ENCODE measurements around the gene ZNF644. TPM values are rescaled to one million over a fixed set of nuclear protein-coding genes. Genes with fewer than 3 reads are reported as not detected.
A peak's percentile ranks its signal among the peaks of the same experiment; 100 is the strongest.
"Not testable (repeated sequence)": the region's sequence is repeated elsewhere in the genome, so short reads cannot be mapped to it uniquely, and the experiment has no call there.

Gene ZNF644
- 100 to 1,000 TPM in 2 of 5 experiments, 10 to 100 TPM in 3; 63.5 to 117 (median 85.2) TPM for total RNA-seq
- polyA plus RNA-seq = 10 to 100 TPM; 53.9 to 78.5 TPM
- 211 reads per million, percentile 93 among the genes with 10 or more reads in this experiment for total RNA-seq

DNA sequence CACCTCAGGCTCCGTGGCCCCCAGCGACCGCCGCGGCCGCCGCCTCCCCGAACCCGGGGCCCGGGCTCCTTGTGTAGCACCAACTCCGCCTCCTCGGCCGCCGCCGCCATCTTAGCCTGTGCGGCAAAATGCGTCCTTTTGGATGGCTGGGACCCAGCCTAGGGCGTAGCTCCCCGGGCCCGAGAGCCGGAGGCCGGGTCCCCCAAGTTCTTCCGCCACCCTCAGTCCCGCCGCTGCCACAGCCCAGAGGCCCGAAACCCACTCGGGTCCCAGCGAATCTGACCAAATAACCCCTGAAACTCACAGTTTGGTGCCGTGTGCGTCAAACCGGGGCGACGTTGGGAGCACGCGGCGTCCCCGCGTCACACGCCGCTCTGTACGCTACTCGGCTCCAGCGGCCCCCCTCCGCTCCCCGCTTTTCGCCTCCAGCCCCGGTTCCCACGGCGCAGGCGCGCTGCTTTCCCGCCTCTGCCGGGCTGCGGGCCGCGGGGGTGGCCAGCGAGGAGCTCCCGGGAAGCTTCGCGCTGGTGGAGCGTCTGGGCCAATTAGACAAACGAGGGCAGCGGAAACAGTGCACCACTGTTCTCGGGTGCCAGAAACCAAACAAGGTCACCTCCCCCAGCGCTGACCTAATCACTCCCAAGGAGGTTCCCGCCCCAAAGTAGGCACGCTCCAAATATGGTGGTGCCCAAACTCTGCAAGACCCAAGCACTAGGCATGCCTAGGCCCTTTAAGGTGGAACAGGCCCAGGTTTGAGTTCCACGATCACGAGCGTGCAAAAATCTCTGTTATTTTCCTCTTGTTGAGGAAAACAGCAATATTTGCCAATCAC, at the start of gene ZNF644:
ZNF644 (minus strand) TSS at position 350 of the 832 bp plus-strand sequence. CDS start 39,682 bp downstream, outside the sequence.
- peak; percentile 81 to 95 (median 93) for DNase-seq
- Histone ChIP-seq H3K9me3 (ENCODE audit: control insufficient read depth in 2 of 3, low read length in 3 of 3) (no peaks in the 10 kb centered on the region), H3K4me1 (ENCODE audit: control insufficient read depth in 2 of 2, insufficient read depth in 2 of 2, low read length in 2 of 2) (peaks cover 37 to 45% of the 10 kb centered on the region in 2 donors), H3K27me3 (ENCODE audit: control insufficient read depth in 2 of 2, insufficient read depth in 2 of 2, low read length in 2 of 2) (no peaks in the 10 kb centered on the region), H3K36me3 (ENCODE audit: control insufficient read depth in 2 of 3, insufficient read depth in 3 of 3, low read length in 3 of 3) (peaks cover 0 to 5% (median 0%) of the 10 kb centered on the region in 3 experiments), H3K27ac (ENCODE audit: low read depth, low read length) (peak within 1 kb of the TSS; percentile 99), H3K4me3 (ENCODE audit: low read length) (peak within 1 kb of the TSS; percentile 62)
- intact Hi-C loops (cut with micrococcal nuclease) = loop anchor here (1.0 to 10.0 kb wide), 13 partner anchors 171 to 1940 kb away; partner anchors contain the start of genes BTBD8 (in 1 of the 2), DIPK1A (in 1 of the 2), GFI1 (in 1 of the 2) and RPL5 (in 1 of the 2)
- Mint-ChIP-seq H3K4me1 (peaks cover 37 to 83% (median 68%) of the 10 kb centered on the region in 7 donors), H3K9me3 (peaks cover 0 to 2% (median 0%) of the 10 kb centered on the region in 11 donors), H3K27ac (peak within 1 kb of the TSS; percentile 95 to 100 (median 98)), H3K27me3 (peaks cover 0 to 2% (median 0%) of the 10 kb centered on the region in 5 donors), H3K4me3 (peak within 1 kb of the TSS; percentile 90 to 97 (median 96)), H3K36me3 (peaks cover 0 to 8% (median 0%) of the 10 kb centered on the region in 5 donors)
- POLR2A ChIA-PET = interaction anchor here (1.0 kb wide), 1 partner anchor 29 kb away, joined by 3 read pairs; no protein-coding TSS in a partner anchor
- ATAC-seq = peak; percentile 91
- CTCF ChIA-PET = interaction anchor here (0.6 kb wide), 1 partner anchor 411 kb away, joined by 3 read pairs; no protein-coding TSS in a partner anchor

DNA sequence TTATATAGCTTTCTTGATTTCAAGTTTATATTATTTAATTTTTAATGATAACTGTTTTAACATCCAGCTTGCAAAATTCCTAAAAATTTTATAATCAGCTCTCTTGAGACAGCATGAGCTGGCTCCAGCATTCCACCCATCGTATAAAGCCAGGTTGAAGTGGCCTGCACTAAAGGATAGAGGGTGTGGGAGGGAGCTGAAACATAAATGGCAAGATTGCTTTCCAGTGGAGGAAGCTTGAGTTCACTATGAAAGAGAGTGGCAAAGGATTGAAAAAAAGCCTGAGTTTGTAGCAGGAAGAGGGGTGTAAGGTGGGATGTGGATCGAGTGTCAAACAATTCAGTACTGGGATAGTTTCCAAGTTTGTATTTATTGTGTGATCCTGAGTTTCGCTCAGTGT, 48.5 kb upstream of the ZNF644 start:
- H3K9me3 Mint-ChIP-seq = peaks cover 0 to 5% (median 0%) of the 10 kb centered on the region in 11 donors
- Histone ChIP-seq H3K27ac (ENCODE audit: low read depth, low read length) (no peak overlapping the region), H3K4me3 (ENCODE audit: low read length) (no peak overlapping the region), H3K4me1 (ENCODE audit: control insufficient read depth in 2 of 2, insufficient read depth in 2 of 2, low read length in 2 of 2) (no peaks in the 10 kb centered on the region), H3K27me3 (ENCODE audit: control insufficient read depth in 2 of 2, insufficient read depth in 2 of 2, low read length in 2 of 2) (no peaks in the 10 kb centered on the region), H3K36me3 (ENCODE audit: control insufficient read depth in 2 of 3, insufficient read depth in 3 of 3, low read length in 3 of 3) (no peaks in the 10 kb centered on the region), H3K9me3 (ENCODE audit: control insufficient read depth in 2 of 3, low read length in 3 of 3) (no peaks in the 10 kb centered on the region)
- H3K4me3 Mint-ChIP-seq = no peak overlapping the region
- no peak overlapping the region for H3K27ac Mint-ChIP-seq
- no peaks in the 10 kb centered on the region for H3K36me3 Mint-ChIP-seq
- H3K27me3 Mint-ChIP-seq = peaks cover 0 to 33% (median 13%) of the 10 kb centered on the region in 5 donors
- ChIA-PET CTCF (no interaction called here), POLR2A (no interaction called here)
- intact Hi-C loops (cut with micrococcal nuclease) = no loop called here
- ATAC-seq (no peak), DNase-seq (no peak)
- peaks cover 0 to 3% (median 0%) of the 10 kb centered on the region in 7 donors for H3K4me1 Mint-ChIP-seq

DNA sequence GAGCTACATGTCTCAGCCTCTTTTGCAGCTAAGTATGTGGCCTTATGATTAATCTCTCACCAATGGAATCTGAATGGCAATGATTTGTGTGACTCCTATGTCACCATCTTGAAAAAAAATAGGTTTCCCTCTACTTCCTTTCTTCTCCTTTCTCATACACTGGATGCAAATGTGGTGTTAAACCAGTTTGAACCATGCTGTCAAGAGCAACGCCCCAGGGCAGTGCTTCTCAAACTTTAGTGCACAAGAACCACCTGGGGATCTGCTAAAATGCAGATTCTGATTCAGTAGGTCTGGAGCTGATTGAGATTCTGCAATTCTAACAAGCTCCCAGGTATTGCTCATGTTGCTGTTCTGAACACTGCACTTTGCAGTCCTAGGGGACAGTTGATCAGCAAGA, 44.7 kb upstream of the ZNF644 start:
- no peak overlapping the region for H3K4me3 Mint-ChIP-seq
- H3K4me1 Mint-ChIP-seq = no peaks in the 10 kb centered on the region
- ATAC-seq (no peak), DNase-seq (no peak)
- Histone ChIP-seq H3K27ac (ENCODE audit: low read depth, low read length) (no peak overlapping the region), H3K36me3 (ENCODE audit: control insufficient read depth in 2 of 3, insufficient read depth in 3 of 3, low read length in 3 of 3) (no peaks in the 10 kb centered on the region), H3K27me3 (ENCODE audit: control insufficient read depth in 2 of 2, insufficient read depth in 2 of 2, low read length in 2 of 2) (no peaks in the 10 kb centered on the region), H3K9me3 (ENCODE audit: control insufficient read depth in 2 of 3, low read length in 3 of 3) (no peaks in the 10 kb centered on the region), H3K4me3 (ENCODE audit: low read length) (no peak overlapping the region), H3K4me1 (ENCODE audit: control insufficient read depth in 2 of 2, insufficient read depth in 2 of 2, low read length in 2 of 2) (no peaks in the 10 kb centered on the region)
- POLR2A ChIA-PET = no interaction called here
- CTCF ChIA-PET = no interaction called here
- peaks cover 0 to 5% (median 0%) of the 10 kb centered on the region in 11 donors for H3K9me3 Mint-ChIP-seq
- intact Hi-C loops (cut with micrococcal nuclease) = no loop called here
- H3K36me3 Mint-ChIP-seq = peaks cover 0 to 4% (median 0%) of the 10 kb centered on the region in 5 donors
- H3K27ac Mint-ChIP-seq = no peak overlapping the region
- peaks cover 0 to 25% (median 11%) of the 10 kb centered on the region in 5 donors for H3K27me3 Mint-ChIP-seq

DNA sequence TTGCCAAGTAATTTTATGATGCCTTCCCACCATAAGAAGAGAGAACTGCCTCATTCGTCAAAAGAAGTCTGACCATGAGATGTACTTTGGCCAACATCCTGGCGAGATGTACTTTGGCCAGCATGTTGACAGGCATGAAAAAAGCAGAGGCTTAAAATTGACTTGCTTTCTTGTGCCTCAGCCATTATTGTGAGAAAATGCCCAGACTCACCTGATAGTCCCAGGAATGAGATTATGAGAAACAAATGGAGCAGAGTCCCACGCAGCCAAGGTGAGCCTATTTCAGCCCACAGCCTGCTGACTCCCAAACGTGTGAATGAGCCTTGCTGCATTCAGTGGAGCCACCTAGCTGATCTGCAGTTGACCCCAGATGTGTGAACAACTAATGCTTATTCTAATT, 43.5 kb upstream of the ZNF644 start:
- no peaks in the 10 kb centered on the region for H3K4me1 Mint-ChIP-seq
- no peak overlapping the region for H3K27ac Mint-ChIP-seq
- ATAC-seq (no peak), DNase-seq (no peak)
- ChIA-PET CTCF (no interaction called here), POLR2A (no interaction called here)
- peaks cover 0 to 17% (median 13%) of the 10 kb centered on the region in 5 donors for H3K27me3 Mint-ChIP-seq
- Histone ChIP-seq H3K27ac (ENCODE audit: low read depth, low read length) (no peak overlapping the region), H3K9me3 (ENCODE audit: control insufficient read depth in 2 of 3, low read length in 3 of 3) (no peaks in the 10 kb centered on the region), H3K4me3 (ENCODE audit: low read length) (no peak overlapping the region), H3K27me3 (ENCODE audit: control insufficient read depth in 2 of 2, insufficient read depth in 2 of 2, low read length in 2 of 2) (no peaks in the 10 kb centered on the region), H3K4me1 (ENCODE audit: control insufficient read depth in 2 of 2, insufficient read depth in 2 of 2, low read length in 2 of 2) (no peaks in the 10 kb centered on the region), H3K36me3 (ENCODE audit: control insufficient read depth in 2 of 3, insufficient read depth in 3 of 3, low read length in 3 of 3) (no peaks in the 10 kb centered on the region)
- H3K9me3 Mint-ChIP-seq = peaks cover 0 to 5% (median under 1%) of the 10 kb centered on the region in 11 donors
- intact Hi-C loops (cut with micrococcal nuclease) = no loop called here
- no peak overlapping the region for H3K4me3 Mint-ChIP-seq
- peaks cover 0 to 4% (median 0%) of the 10 kb centered on the region in 5 donors for H3K36me3 Mint-ChIP-seq

DNA sequence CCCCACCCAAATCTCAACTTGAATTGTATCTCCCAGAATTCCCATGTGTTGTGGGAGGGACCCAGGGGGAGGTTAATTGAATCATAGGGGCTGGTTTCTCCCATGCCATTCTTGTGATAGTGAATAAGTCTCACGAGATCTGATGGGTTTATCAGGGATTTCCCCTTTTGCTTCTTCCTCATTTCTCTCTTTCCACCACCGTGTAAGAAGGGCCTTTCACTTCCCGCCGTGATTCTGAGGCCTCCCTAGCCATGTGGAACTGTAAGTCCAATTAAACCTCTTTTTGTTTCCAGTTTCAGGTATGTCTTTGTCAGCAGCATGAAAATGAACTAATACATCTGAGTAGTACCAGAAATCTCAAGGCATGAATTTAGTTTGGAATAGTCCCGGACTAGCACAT, 41.6 kb upstream of the ZNF644 start:
- POLR2A ChIA-PET; H3K36me3 Mint-ChIP-seq; H3K9me3 Mint-ChIP-seq; H3K27ac Mint-ChIP-seq; H3K4me3 ChIP-seq (ENCODE audit: low read length); H3K4me1 ChIP-seq (ENCODE audit: control insufficient read depth in 2 of 2, insufficient read depth in 2 of 2, low read length in 2 of 2); H3K4me1 Mint-ChIP-seq; H3K27me3 ChIP-seq (ENCODE audit: control insufficient read depth in 2 of 2, insufficient read depth in 2 of 2, low read length in 2 of 2); ATAC-seq; H3K27ac ChIP-seq (ENCODE audit: low read depth, low read length); H3K9me3 ChIP-seq (ENCODE audit: control insufficient read depth in 2 of 3, low read length in 3 of 3); DNase-seq; CTCF ChIA-PET; intact Hi-C loops (cut with micrococcal nuclease); H3K36me3 ChIP-seq (ENCODE audit: control insufficient read depth in 2 of 3, insufficient read depth in 3 of 3, low read length in 3 of 3); H3K4me3 Mint-ChIP-seq: not testable (repeated sequence)
- H3K27me3 Mint-ChIP-seq = peaks cover 4 to 19% (median 10%) of the 10 kb centered on the region in 5 donors

DNA sequence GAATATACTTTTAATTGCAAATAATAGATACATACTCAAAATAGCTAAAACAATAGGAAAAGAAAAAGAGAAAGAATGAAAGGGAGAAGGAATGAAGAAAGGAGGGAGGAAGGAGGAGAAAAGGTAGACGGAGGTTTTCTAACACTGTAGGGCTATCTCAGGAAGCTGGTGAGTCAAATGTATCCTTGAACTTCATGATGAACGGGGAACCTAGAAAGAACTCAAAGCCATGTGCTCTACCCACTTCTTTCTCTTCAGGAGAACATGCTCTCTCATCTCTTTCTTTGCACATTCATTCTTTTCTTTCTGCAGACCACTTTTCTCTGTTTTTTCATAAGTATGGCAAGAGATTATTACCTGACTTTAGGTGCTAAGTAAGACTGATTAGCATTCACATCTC, 37.3 kb upstream of the ZNF644 start:
- H3K27ac Mint-ChIP-seq = no peak overlapping the region
- H3K4me1 Mint-ChIP-seq = peaks cover 0 to 2% (median 0%) of the 10 kb centered on the region in 7 donors
- no peaks in the 10 kb centered on the region for H3K9me3 ChIP-seq (ENCODE audit: control insufficient read depth in 2 of 3, low read length in 3 of 3)
- ChIA-PET POLR2A (no interaction called here), CTCF (no interaction called here)
- peaks cover 4 to 15% (median 5%) of the 10 kb centered on the region in 5 donors for H3K27me3 Mint-ChIP-seq
- ATAC-seq = no peak
- intact Hi-C loops (cut with micrococcal nuclease) = no loop called here
- H3K4me1 ChIP-seq (ENCODE audit: control insufficient read depth in 2 of 2, insufficient read depth in 2 of 2, low read length in 2 of 2) = peaks cover 0 to 9% of the 10 kb centered on the region in 2 donors
- no peak overlapping the region for H3K4me3 ChIP-seq (ENCODE audit: low read length)
- no peak overlapping the region for H3K4me3 Mint-ChIP-seq
- H3K9me3 Mint-ChIP-seq = peaks cover 0 to 4% (median 0%) of the 10 kb centered on the region in 11 donors
- no peaks in the 10 kb centered on the region for H3K36me3 ChIP-seq (ENCODE audit: control insufficient read depth in 2 of 3, insufficient read depth in 3 of 3, low read length in 3 of 3)
- peaks cover 0 to 4% (median 0%) of the 10 kb centered on the region in 5 donors for H3K36me3 Mint-ChIP-seq
- no peak overlapping the region for H3K27ac ChIP-seq (ENCODE audit: low read depth, low read length)
- DNase-seq = no peak
- no peaks in the 10 kb centered on the region for H3K27me3 ChIP-seq (ENCODE audit: control insufficient read depth in 2 of 2, insufficient read depth in 2 of 2, low read length in 2 of 2)

All from naive thymus-derived CD4-positive, alpha-beta T cell (primary cell).